GM19023 (cell line): ENCODE results near the gene KLLN.
"Not testable (repeated sequence)": the region's sequence is repeated elsewhere in the genome, so short reads cannot be mapped to it uniquely, and the experiment has no call there.

ENCODE experiments used
- ATAC-seq: cut with Tn5 transposase; IDR thresholded peaks from one replicate; pipeline ENCODE4 v1.9.1; 2021; ENCODE audit warnings: mild to moderate bottlenecking, moderate library complexity; ENCODE audit not compliant: unreplicated experiment

KLLN gene

DNA sequence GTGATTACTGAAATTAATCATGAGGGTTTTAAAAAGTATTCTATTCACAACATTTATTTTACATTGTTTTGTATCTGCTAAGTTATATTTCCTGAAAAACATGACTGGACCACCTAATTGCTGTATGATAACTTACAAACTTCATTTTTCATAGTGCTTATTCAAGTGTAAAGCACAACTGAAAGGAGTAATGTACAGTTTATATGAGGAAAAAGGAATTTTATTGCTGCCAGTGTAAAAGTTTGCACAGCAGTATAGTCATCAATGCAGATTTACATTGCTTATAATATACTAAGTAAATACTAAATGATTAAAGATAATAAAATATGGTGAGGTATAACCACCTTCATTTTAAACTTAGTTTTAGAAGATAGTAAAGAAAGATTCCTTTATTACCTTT, 4.1 kb upstream of the KLLN start:
- ATAC-seq: no peak

DNA sequence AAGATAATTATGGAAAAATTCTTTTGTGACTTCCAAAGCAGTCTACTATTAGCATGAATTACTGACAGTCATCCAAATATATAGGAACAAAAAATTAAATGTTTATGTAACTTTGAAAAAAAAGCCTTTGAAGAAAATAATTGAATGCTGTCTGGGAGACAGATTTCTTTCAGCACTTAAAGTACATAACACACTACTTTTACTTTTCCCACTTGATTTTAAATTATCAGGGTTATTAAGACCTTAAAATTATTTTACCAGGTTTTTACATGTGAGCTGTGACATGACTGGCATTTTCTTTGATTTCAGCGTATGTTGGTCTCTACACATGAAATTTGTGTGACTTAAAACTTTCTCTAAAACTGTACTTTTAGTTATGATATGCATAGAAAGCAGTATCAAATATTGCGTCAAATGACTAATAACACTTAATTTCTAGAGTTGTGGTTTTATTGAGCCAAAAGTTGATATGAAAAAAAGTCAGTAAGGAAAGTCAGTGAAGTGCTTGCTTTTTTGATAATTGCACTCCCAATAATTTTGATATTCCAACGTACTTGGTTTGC, 3.2 kb upstream of the KLLN start:
- no peak for ATAC-seq

DNA sequence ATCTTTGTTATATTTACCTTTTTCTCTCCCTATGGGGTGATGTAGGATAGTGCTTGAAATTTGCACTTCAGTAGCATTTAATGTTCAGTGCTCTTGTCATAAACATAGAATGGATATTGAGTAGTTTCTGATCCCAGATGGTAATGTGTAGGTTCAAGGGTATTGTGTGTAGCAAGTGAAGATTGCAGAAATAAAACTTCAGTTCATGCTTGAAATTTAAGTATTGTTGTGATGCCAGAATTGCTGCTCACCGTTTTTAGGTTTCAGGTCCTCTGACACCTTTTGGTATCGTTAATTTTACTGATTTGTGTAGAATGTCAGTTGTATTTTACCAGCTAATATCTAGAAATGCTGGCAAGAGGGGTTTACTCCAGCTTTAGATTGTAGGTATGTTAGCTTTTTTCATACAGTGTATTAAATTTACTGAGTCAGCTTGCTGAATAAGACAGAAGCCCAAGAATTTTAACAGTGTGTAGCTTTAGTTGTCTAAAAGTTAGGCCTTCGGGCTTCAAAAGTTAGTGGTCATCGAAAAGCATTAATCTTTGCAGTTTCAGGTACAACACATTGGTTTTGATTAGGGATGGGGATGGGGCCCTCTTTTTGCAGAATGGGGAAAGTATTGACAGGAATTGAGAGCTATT, 2.0 kb upstream of the KLLN start:
- ATAC-seq: no peak

DNA sequence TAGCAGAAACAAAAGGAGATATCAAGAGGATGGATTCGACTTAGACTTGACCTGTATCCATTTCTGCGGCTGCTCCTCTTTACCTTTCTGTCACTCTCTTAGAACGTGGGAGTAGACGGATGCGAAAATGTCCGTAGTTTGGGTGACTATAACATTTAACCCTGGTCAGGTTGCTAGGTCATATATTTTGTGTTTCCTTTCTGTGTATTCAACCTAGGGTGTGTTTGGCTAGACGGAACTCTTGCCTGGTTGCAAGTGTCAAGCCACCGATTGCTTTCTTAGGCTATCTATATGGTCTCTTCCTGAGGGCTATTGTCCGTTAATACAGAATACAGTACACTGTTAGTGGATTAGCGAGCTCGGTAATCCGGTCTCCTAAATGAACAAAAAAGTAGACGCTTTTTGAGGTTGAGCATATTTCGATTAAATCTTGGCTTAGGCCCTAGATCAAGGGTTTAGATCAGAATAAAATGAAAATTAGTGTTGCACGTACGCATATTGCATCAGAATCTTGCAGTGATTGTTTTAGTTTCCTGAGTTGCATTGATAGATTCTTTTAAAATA, 1.2 kb upstream of the KLLN start:
- no peak for ATAC-seq

DNA sequence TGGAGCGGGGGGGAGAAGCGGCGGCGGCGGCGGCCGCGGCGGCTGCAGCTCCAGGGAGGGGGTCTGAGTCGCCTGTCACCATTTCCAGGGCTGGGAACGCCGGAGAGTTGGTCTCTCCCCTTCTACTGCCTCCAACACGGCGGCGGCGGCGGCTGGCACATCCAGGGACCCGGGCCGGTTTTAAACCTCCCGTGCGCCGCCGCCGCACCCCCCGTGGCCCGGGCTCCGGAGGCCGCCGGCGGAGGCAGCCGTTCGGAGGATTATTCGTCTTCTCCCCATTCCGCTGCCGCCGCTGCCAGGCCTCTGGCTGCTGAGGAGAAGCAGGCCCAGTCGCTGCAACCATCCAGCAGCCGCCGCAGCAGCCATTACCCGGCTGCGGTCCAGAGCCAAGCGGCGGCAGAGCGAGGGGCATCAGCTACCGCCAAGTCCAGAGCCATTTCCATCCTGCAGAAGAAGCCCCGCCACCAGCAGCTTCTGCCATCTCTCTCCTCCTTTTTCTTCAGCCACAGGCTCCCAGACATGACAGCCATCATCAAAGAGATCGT, 690 bp upstream of the KLLN start:
- not testable (repeated sequence) for ATAC-seq

DNA sequence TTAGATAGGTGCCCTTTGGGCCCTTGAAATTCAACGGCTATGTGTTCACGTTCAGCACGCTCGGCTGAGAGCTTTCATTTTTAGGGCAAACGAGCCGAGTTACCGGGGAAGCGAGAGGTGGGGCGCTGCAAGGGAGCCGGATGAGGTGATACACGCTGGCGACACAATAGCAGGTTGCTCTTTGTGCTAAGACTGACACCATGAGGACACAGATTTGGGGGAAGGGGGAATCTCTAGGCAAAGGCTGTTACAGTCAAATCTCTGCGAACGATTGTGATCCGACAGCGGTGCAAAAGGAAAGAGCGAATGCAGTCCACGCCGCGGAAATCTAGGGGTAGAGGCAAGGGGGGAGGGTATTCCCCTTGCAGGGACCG, 667 bp downstream of the KLLN start:
- peak; percentile 18 for ATAC-seq

DNA sequence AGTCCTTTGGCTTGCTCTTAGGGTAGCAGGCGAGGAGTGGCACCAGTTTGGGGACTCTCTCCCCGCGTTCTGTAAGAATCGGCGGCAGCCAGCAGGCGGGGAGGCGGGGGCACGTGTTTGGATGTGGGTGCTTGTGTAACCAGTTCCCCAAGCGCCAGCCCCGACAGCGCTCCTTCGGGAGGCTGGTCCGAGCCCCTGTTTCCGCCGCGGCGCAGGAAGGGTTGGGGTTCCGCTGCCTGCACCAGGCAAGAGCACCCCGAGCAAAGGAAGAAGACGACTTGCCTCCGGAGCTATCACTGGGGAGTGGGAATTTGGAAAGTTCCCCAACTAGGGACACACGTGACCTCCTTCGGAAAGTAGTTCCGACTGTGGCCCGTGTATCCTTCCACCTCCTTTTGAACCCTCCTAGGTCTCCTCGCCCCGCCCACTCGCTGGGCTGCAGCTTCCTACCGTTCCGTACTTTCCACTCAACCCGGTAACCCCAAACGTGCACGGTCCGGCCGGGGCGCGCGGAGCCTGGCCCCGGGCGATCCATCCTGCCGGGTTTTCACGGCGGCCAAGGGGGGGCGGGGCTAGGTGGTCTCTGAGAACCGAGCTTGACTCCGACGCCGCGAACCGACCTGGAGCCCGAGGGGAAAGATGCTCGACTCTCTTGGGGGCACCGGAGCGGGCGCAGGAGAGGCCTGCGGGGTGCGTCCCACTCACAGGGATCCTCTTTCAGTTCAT, 1.2 kb downstream of the KLLN start:
- peak; percentile 49 for ATAC-seq

DNA sequence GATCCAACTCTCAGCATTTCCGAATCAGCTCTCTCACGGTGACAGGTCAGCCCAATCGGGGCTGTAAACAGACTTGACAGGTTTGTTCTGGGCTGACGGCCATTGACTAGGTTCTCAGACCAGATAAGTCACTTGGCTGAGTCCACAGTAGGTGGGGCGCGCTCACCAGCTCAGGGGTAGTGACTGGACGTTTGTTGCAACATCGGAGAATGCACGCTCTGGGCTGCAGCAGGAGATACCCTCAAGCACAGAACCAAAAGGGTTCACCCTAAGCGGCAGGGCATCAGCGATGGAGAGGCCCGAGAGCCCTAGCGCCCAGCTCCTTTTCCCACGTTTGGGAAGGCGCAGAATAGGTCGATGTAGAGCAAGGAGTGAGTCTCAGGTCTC, 1.8 kb downstream of the KLLN start:
- peak; percentile 14 for ATAC-seq

DNA sequence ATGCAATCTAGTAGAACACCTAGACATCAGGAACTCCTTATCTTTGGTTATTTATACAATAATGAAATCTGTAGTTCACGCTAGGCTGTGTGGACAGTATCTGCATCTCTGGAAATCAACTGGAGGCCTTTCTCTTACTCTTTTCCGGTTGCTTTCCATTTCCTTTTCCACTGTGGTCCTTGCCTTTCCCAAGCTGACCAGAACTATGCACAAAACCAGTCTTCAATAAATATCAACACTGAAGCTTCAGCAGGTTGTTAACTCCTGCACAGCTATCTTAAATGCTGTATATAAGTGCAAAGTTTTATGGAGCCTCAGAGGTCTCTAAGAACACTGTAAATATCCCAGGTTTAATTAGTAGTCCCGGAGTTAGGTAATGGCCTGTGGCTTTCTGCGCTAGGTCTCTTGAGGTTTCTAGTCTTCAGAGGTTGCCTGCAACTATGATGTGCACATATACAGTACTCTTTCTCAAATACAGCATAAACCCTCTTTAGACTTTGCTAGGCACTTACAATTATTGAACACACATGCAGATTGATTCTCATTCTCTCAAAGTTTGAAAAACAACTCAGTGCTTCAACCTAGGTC, 2.4 kb downstream of the KLLN start:
- ATAC-seq: no peak

DNA sequence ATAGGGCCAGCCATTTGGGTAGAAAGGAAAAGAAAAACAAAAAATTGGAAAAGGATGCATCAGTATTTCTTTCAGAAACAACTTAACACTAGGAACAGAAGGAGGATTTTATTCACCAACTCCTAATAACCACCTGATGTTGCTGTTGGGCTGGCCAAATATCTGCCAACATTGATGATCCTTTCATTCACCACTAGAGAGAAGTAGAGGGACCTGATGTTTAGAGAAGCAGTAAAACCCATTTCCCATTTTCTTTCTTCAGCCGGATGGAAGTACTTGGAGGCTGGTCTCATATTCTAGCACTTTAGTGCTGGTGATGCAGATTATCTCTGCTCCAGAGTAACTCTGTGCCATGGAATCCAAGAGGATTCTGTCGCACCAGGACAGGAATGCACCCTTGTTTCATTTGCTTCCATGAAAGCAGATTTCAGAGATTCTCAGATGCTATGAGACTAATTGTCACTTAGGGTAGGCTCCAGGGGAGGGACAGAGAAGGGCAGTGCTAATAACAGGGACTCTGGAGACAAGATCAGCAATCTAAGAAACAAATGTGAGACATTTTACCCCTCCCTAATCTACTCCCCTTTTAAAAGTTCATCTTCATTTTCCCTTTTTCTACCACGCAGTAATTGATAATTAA, 3.1 kb downstream of the KLLN start:
- ATAC-seq: no peak

DNA sequence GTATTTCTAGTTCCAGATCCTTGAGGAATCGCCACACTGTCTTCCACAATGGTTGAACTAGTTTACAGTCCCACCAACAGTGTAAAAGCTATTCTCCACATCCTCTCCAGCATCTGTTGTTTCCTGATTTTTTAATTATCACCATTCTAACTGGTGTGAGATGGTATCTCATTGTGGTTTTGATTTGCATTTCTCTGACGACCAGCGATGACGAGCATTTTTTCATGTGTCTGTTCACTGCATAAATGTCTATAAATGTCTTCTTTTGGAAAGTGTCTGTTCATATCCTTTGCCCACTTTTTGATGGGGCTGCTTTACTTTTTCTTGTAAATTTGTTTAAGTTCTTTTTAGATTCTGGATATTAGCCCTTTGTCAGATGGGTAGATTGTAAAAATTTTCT, 7.7 kb downstream of the KLLN start:
- ATAC-seq: not testable (repeated sequence)

DNA sequence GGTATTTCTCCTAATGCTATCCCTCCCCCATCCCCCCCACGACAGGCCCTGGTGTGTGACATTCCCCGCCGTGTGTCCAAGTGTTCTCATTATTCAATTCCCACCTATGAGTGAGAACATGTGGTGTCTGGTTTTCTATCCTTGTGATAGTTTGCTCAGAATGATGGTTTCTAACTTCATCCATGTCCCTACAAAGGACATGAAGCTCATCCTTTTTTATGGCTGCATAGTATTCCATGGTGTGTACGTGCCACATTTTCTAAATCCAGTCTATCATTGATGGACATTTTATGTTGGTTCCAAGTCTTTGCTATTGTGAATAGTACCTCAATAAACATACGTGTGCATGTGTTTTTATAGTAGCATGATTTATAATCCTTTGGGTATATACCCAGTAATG, 8.1 kb downstream of the KLLN start:
- ATAC-seq: not testable (repeated sequence)

DNA sequence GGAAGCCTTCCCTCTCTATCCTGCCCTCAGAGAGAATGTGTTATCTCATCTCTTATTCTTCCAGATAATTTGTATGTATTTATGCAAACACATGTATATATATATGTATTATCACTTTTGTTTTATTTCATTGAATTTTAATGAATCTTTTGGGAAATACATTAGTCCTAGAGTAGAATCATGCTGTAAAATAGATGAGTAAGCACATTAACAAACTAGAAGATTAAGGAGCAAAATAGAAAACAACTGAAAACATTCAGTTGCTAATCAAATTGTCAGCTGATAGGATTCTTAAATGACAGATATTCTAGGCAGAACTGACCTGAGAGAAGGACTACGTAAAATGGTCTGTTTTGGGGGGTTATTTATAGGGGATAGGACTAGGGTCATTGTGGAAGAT, 11.2 kb downstream of the KLLN start:
- ATAC-seq: no peak

DNA sequence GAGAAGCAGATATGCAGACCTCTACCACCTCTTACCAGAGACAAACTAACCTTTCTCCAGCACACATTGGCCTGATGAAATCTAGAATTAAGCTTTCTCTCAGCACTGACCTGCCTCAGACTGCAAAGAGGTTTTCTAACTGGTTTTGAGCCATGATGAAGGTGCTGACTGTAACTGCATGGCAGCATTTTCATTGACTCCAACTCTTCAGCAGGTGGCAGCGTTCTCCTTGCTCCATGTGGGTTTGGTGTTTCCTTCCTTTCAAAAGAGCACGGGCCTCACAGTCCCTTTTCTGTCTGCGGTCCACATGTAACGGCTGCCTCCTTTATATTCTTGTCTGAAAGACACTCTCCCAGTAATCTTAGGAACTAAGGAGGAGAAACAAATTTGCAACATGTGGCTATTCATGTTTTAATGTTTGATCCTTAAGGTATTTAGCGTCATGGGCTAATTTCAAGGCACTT, 12.6 kb downstream of the KLLN start:
- no peak for ATAC-seq

DNA sequence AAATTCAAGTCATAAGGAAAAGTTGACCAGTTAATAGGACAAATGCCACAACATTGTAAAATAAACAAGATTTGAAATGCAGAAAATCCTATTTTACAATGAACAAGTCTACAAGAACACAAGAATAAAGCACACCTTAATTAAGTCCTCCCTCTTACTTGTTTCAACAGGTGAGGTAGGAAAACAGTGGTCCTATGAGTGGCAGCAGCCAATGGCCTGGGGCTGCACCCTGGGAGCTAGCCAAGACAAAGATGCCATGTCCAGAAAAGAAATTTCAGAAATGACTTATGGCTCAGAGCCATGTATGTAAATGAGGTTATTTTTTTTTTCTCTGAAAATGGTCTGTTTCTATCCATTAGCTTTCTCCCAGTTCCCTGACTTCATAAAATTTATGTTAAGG, 14.3 kb downstream of the KLLN start:
- ATAC-seq: no peak

DNA sequence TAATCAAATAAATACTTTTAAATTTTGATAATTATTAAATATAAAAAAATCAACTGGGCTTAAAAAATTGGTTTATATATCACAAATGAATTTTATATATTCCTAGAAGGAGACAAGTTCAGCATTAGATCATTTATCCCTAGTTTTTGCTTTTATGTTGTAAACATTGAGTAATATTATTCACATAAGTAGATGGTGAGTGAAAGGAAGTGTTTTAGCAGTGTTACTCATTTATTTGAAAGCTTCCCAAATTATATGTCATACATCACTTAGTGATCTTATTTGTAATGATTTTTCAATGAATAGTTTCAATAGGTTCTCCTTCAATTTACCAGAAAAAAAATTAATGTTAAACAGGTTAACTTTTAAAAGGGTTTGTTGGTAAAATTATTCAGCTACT, 15.8 kb downstream of the KLLN start:
- ATAC-seq: no peak

DNA sequence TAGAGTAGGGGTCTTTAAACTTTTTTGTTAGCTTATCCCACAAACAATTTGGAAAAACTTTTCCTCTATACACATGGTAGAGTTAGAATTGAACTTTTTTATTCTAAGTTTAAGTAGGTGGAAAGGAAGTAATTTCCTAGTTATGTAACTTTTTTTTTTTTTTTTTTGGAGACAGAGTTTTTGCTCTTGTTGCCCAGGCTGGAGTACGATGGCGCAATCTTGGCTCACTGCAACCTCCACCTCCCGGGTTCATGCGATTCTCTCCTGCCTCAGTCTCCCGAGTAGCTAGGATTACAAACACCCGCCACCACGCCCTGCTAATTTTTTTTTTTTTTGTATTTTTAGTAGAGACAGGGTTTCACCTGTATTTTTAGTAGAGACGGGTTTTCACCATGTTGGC, 16.6 kb downstream of the KLLN start:
- not testable (repeated sequence) for ATAC-seq

DNA sequence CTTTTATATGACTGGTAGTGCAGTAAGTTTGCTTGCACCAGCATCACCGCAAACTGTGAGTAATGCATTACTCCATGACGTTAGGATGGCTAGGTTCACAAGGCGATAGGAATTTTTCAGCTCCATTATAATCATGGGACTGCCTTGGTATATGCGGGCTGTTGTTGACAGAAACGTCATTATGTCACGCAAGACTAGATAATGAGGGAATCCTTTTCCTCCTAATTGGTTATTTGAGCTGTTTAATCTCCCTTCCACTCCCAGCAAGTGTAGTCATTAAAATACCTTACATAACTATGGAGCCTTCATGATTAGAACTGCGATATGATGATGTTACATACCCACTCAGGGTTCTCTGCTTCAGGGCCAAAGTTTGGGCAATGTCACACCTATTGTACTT, 17.3 kb downstream of the KLLN start:
- no peak for ATAC-seq

DNA sequence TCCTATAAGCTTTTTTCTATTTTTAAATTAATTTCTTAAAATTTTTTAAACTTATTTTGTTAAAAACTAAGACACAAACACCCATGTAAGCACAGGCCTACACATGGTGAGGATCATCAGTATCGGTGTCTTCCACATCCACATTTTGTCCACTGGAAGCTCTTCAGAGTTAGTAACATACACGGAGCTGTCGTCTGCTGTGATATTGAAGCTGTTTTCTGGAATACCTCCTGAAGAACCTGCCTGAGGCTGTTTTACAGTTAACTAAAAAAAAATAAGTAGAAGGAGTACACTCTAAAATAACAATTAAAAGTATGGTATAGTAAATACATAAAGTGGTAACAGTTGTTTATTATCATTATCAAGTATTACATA, 17.7 kb downstream of the KLLN start:
- no peak for ATAC-seq

DNA sequence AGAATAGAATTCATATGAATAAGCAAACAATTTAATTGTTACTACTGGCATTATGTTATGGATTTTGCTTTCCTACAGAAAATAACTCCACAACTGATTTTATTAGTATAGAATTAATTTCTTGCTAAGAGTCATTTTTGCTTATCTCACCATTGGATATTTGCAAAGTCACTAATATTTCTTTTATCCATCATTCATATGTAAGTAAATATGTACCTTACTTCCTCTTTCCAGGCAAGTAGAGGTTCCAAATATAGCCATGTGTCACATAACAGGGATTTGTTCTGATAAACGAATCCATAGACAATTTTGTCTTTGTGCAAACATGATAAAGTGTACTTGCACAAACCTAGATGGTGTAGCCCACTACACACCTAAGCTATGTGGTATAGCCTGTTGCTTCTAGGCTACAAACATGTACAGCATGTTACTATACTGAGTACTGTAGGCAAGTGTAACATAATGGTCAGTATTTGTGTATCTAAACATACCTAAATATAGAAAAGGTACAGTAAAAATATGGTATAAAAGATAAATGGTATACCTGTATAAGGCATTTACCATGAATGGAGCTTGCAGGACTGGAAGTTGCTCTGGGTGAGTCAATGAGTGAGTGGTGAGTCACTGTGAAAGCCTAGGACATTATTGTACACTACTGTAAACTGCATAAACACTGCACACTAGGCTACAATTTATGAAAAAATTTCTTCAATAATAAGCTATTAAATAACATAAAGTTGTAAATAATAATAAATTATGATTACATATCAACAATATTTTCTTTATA, 18.3 kb downstream of the KLLN start:
- ATAC-seq: no peak
